Lower lobe of right lung (tissue), 2 donors: ENCODE measurements around the gene AQP1. TPM values are rescaled to one million over a fixed set of nuclear protein-coding genes. Genes with fewer than 3 reads are reported as not detected.

ENCODE experiments used
- ATAC-seq, 2 donors: fragments of 200-7000 bp; cut with Tn5 transposase; one replicate each; pipeline ENCODE4 v1.9.1; 2020 to 2022; ENCODE audit warnings: mild to moderate bottlenecking in 2 of 2, moderate library complexity in 2 of 2
- DNase-seq: peaks from one replicate; pipeline ENCODE4 v3.0.0-alpha.2; 2020
- H3K27ac ChIP-seq: fragments of 200-600 bp; one replicate; pipeline ENCODE4 v1.8.0; 2022
- H3K27me3 ChIP-seq: fragments of 200-600 bp; one replicate; pipeline ENCODE4 v1.8.0; 2022; ENCODE audit warnings: low read depth
- H3K36me3 ChIP-seq: fragments of 200-600 bp; one replicate; pipeline ENCODE4 v1.8.0; 2022; ENCODE audit warnings: mild to moderate bottlenecking
- H3K4me1 ChIP-seq: fragments of 200-600 bp; one replicate; pipeline ENCODE4 v1.8.0; 2022
- H3K4me3 ChIP-seq: fragments of 200-600 bp; one replicate; pipeline ENCODE4 v1.8.0; 2022; ENCODE audit warnings: mild to moderate bottlenecking
- H3K9me3 ChIP-seq: fragments of 200-600 bp; one replicate; pipeline ENCODE4 v1.8.0; 2022
- intact Hi-C: fragments of 100-400 bp; cut with DNase I; formaldehyde crosslinking; loops from one replicate; pipeline ENCODE4 v1.11.0; 2022
- total RNA-seq: library from RNA; stranded (reverse); fragmentation: NEBNext Ultra II Directional; extraction: Animal tissue kit (Norgen Biotek cat#: 25700); gene quantifications from one replicate; pipeline ENCODE4 v1.2.1, GENCODE V29; 2021
- TF ChIP-seq, protein P1 (sequence below): fragments of 200-600 bp; IDR thresholded peaks from one replicate; pipeline ENCODE4 v1.8.0; 2022; ENCODE audit warnings: antibody characterized with exemption, mild to moderate bottlenecking
- donor health status: DM: no; HTN: yes; CAD: no; lungs with severe emphysema.

The AQP1 gene
- total RNA-seq, 1 donor from 2014 or later, result 826 TPM

DNA sequence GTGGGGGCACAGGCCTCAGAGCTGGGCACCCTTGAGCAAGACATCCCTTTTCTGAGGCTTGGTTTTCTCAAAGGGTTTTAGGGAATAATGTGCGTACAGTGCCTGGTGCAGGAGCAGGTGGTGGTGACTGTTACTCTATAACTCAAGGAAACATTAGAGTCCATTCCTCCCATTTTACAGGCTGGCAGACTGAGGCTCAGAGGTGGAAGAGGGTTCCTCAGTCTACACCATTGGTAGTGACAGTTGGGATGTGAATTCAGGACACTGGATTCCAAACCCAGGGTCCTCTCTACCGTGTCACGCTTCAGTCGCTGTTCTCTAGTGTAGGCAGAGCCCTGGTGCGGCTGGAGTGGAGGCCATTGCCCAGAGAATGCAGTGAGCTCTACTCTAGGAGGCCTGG, 40.0 kb upstream of the AQP1 start:
- peaks cover 17% of the 10 kb centered on the region for H3K4me1 ChIP-seq
- no peak overlapping the region for H3K4me3 ChIP-seq
- ATAC-seq (no peak), DNase-seq (no peak)
- intact Hi-C loops, result no loop called here
- TF ChIP-seq, protein P1, sequence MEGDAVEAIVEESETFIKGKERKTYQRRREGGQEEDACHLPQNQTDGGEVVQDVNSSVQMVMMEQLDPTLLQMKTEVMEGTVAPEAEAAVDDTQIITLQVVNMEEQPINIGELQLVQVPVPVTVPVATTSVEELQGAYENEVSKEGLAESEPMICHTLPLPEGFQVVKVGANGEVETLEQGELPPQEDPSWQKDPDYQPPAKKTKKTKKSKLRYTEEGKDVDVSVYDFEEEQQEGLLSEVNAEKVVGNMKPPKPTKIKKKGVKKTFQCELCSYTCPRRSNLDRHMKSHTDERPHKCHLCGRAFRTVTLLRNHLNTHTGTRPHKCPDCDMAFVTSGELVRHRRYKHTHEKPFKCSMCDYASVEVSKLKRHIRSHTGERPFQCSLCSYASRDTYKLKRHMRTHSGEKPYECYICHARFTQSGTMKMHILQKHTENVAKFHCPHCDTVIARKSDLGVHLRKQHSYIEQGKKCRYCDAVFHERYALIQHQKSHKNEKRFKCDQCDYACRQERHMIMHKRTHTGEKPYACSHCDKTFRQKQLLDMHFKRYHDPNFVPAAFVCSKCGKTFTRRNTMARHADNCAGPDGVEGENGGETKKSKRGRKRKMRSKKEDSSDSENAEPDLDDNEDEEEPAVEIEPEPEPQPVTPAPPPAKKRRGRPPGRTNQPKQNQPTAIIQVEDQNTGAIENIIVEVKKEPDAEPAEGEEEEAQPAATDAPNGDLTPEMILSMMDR, result no peak
- H3K36me3 ChIP-seq, result peaks cover 38% of the 10 kb centered on the region
- no peak overlapping the region for H3K27ac ChIP-seq
- H3K9me3 ChIP-seq, result no peaks in the 10 kb centered on the region
- no peaks in the 10 kb centered on the region for H3K27me3 ChIP-seq

DNA sequence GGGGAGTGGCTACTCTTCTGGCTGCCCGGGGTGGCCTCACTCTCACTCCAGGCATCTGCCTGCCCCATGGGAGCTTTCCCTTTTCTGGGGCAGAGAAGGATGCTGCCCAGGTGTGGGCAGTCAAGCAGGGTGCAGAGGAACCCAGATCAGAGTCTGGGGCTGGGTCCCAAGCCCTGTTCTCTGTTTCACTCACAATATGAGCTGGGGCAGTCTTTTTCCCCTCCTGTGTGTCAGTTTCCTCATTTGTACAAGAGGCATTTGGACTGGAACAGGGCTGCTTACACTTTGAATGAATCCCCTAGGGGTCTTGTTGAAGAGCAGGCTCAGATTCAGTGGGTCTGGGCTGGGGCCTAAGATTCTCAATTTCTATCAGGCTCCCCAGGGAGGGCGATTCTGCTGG, 38.4 kb upstream of the AQP1 start:
- TF ChIP-seq, protein P1, result no peak
- H3K36me3 ChIP-seq, result peaks cover 38% of the 10 kb centered on the region
- ATAC-seq (no peak), DNase-seq (no peak)
- intact Hi-C loops, result no loop called here
- H3K4me3 ChIP-seq, result no peak overlapping the region
- H3K27ac ChIP-seq, result no peak overlapping the region
- H3K4me1 ChIP-seq, result peaks cover 13% of the 10 kb centered on the region
- no peaks in the 10 kb centered on the region for H3K27me3 ChIP-seq
- H3K9me3 ChIP-seq, result no peaks in the 10 kb centered on the region

DNA sequence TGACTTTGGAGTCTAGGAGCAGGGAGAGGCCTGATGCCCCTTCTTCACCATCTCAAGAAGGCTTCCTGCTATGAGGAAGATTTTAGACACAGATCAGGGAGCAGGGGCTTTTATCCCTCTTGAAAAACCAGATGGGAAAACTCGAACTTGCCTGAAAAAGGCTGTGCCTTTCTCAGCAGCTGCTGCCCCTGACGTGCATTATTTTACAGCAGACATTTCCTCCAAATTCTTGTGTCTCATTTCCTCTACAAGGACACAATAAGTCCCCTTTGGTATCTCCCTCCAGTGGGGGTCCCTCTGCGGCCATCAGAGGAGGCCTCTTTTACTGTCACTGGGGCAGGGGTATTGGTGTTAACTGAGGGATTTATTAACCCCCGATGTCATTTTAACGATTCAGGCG, 38.0 kb upstream of the AQP1 start:
- DNase-seq (no peak), ATAC-seq (no peak)
- intact Hi-C loops, result no loop called here
- Histone ChIP-seq H3K36me3 (peaks cover 38% of the 10 kb centered on the region), H3K27ac (no peak overlapping the region), H3K9me3 (no peaks in the 10 kb centered on the region), H3K4me3 (no peak overlapping the region), H3K27me3 (no peaks in the 10 kb centered on the region), H3K4me1 (peaks cover 11% of the 10 kb centered on the region)
- TF ChIP-seq, protein P1, result no peak

DNA sequence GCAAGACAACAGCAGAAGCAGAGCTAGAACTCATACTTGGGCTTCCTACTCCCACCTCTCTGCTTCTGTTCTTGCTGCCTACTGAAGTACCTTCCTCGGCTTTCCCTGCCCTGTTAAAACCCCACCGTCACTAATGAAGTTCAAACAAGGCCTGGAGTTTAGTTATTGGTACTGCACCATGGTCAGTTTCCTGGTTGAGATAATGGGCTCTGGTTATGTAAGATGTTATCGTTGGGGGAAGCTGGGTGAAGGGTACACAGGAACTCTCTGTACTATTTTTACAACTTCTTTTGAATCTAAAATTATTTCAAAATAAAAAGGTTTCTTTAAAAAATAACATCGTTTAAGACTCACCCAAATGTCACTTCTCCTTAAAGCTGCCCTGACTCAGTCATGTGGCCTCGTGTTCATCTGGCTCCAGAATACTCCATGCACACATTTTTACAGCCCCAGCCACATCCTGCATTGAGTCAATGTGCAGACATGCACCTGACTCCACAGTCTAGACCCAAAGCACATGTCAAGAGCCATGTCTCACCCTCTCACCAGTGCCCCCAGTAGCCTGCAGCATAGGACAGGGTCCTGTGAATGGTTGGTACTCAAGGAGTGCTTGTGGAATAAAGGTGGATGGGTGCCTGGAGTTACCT, 36.9 kb upstream of the AQP1 start:
- Histone ChIP-seq H3K4me3 (no peak overlapping the region), H3K9me3 (no peaks in the 10 kb centered on the region), H3K36me3 (peaks cover 38% of the 10 kb centered on the region), H3K27me3 (no peaks in the 10 kb centered on the region), H3K27ac (no peak overlapping the region), H3K4me1 (peaks cover 11% of the 10 kb centered on the region)
- ATAC-seq, result no peak
- no peak for DNase-seq
- intact Hi-C loops, result no loop called here
- TF ChIP-seq, protein P1, result no peak

DNA sequence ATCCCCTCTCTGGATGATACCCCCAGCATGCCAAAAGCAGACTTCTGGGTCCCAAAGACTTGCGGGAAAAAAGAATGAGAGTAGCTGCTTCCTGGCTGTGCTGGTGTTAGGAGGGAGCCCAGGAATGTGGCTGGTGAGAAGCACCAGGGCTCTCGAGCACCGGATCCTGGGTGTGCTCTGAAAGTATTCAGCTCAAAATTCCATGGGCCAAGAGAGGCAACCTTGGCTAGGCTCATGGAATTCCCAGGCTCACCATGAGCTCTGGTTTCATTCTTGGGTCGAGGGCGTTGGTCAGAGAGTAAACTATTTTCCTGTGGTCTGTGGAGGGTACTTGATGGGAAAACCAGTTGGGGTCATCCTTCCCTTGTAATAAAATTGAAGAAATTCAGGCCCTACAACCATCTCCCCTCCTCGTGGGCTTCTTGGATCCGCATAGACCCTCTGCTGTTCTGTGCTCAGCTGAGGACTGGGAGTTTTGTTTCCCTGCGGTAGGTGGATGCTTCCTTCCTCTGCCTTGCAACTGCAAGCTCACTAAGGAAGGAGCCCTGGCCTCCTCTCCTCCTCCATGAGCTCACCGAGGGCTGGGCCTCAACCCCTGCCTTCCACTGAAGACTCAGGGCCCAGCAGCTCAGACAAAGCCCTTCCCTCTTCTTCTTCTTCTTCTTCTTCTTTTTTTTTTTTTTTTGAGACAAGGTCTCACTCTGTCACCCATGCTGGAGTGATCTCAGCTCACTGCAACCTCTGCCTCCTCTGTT, 34.5 kb upstream of the AQP1 start:
- Histone ChIP-seq H3K27me3 (no peaks in the 10 kb centered on the region), H3K27ac (peak overlapping the region; percentile 57), H3K4me1 (peaks cover 19% of the 10 kb centered on the region), H3K36me3 (peaks cover 33% of the 10 kb centered on the region), H3K4me3 (no peak overlapping the region), H3K9me3 (no peaks in the 10 kb centered on the region)
- TF ChIP-seq, protein P1, result no peak
- DNase-seq, result no peak
- ATAC-seq, result peak; percentile 55 to 71
- intact Hi-C loops, result no loop called here
